Glutamatergic neuron (in vitro differentiated cells): ENCODE measurements around the gene TIGD7. TPM values are rescaled to one million over a fixed set of nuclear protein-coding genes. Genes with fewer than 3 reads are reported as not detected.

Experiments
- DNase-seq: peaks from one replicate; pipeline ENCODE4 v3.0.0; 2022
- H3K27ac Mint-ChIP-seq: one replicate; pipeline ENCODE4 v1.8.0; 2020; ENCODE audit warnings: mild to moderate bottlenecking, mixed read lengths, inconsistent platforms; ENCODE audit not compliant: unreplicated experiment
- H3K27me3 Mint-ChIP-seq: one replicate; pipeline ENCODE4 v1.8.0; 2020; ENCODE audit warnings: mild to moderate bottlenecking, moderate library complexity, mixed read lengths, inconsistent platforms; ENCODE audit not compliant: unreplicated experiment
- H3K36me3 Mint-ChIP-seq: one replicate; pipeline ENCODE4 v1.8.0; 2020; ENCODE audit warnings: mild to moderate bottlenecking, mixed read lengths, inconsistent platforms; ENCODE audit not compliant: unreplicated experiment
- H3K4me1 Mint-ChIP-seq: one replicate; pipeline ENCODE4 v1.8.0; 2020; ENCODE audit warnings: mild to moderate bottlenecking, low read depth, mixed read lengths, inconsistent platforms; ENCODE audit not compliant: unreplicated experiment
- H3K4me3 Mint-ChIP-seq: one replicate; pipeline ENCODE4 v1.8.0; 2020; ENCODE audit warnings: mild to moderate bottlenecking, mixed read lengths, inconsistent platforms; ENCODE audit not compliant: unreplicated experiment
- H3K9me3 Mint-ChIP-seq: one replicate; pipeline ENCODE4 v1.8.0; 2020; ENCODE audit warnings: mild to moderate bottlenecking, moderate library complexity, mixed read lengths, inconsistent platforms; ENCODE audit not compliant: unreplicated experiment
- CTCF ChIP-seq: fragments of 200-600 bp; sonication (generic); IDR thresholded peaks from one replicate; pipeline ENCODE4 v1.5.0; 2021; ENCODE audit not compliant: partially characterized antibody, unreplicated experiment
- total RNA-seq: library from RNA; stranded (reverse); fragmentation: NEBNext Ultra II Directional; extraction: Animal tissue kit (Norgen Biotek cat#: 25700); gene quantifications from one replicate; pipeline ENCODE4 v1.2.1, GENCODE V29; 2021; ENCODE audit not compliant: unreplicated experiment

The TIGD7 gene
- total RNA-seq, 1 donor from 2014 or later, result 8.6 TPM

- Mint-ChIP-seq H3K9me3 (peaks cover 4% of the 10 kb centered on the region), H3K36me3 (no peaks in the 10 kb centered on the region), H3K27ac (no peak overlapping the region), H3K4me3 (no peak overlapping the region), H3K27me3 (no peaks in the 10 kb centered on the region), H3K4me1 (no peaks in the 10 kb centered on the region)
- TF ChIP-seq CTCF, result no peak
- DNase-seq, result no peak
These were observed 23.4 kb upstream of the TIGD7 start for GRCh38 chr16:3328643-3329042.

- H3K27ac Mint-ChIP-seq, result no peak overlapping the region
- no peak overlapping the region for H3K4me3 Mint-ChIP-seq
- H3K27me3 Mint-ChIP-seq, result no peaks in the 10 kb centered on the region
- no peaks in the 10 kb centered on the region for H3K4me1 Mint-ChIP-seq
- H3K9me3 Mint-ChIP-seq, result peaks cover 5% of the 10 kb centered on the region
- no peak for TF ChIP-seq CTCF
- no peaks in the 10 kb centered on the region for H3K36me3 Mint-ChIP-seq
- no peak for DNase-seq
These were observed 22.9 kb upstream of the TIGD7 start for GRCh38 chr16:3328104-3328503.

- H3K9me3 Mint-ChIP-seq, result peaks cover 7% of the 10 kb centered on the region
- H3K4me3 Mint-ChIP-seq, result no peak overlapping the region
- no peaks in the 10 kb centered on the region for H3K4me1 Mint-ChIP-seq
- no peak for TF ChIP-seq CTCF
- H3K27ac Mint-ChIP-seq, result no peak overlapping the region
- no peaks in the 10 kb centered on the region for H3K36me3 Mint-ChIP-seq
- no peak for DNase-seq
- no peaks in the 10 kb centered on the region for H3K27me3 Mint-ChIP-seq
These were observed 22.3 kb upstream of the TIGD7 start for GRCh38 chr16:3327514-3327913.

GRCh38 chr16:3321816-3322215 lies 16.6 kb upstream of the TIGD7 start:
- no peaks in the 10 kb centered on the region for H3K27me3 Mint-ChIP-seq
- no peaks in the 10 kb centered on the region for H3K4me1 Mint-ChIP-seq
- DNase-seq, result no peak
- H3K4me3 Mint-ChIP-seq, result no peak overlapping the region
- peaks cover 20% of the 10 kb centered on the region for H3K9me3 Mint-ChIP-seq
- H3K36me3 Mint-ChIP-seq, result peaks cover 35% of the 10 kb centered on the region
- no peak for TF ChIP-seq CTCF
- H3K27ac Mint-ChIP-seq, result no peak overlapping the region

GRCh38 chr16:3317315-3317999 lies 12.2 kb upstream of the TIGD7 start:
- H3K4me3 Mint-ChIP-seq, result no peak overlapping the region
- peaks cover 20% of the 10 kb centered on the region for H3K9me3 Mint-ChIP-seq
- H3K4me1 Mint-ChIP-seq, result no peaks in the 10 kb centered on the region
- peaks cover 77% of the 10 kb centered on the region for H3K36me3 Mint-ChIP-seq
- H3K27ac Mint-ChIP-seq, result no peak overlapping the region
- H3K27me3 Mint-ChIP-seq, result peaks cover 6% of the 10 kb centered on the region
- TF ChIP-seq CTCF, result no peak
- DNase-seq, result no peak
